ENCODE measurements around the gene TRAPPC5.

The TRAPPC5 gene

GRCh38 chr19:7729211-7729610, 48.6 kb downstream of the TRAPPC5 start:
- in situ Hi-C loops (cut with MboI; ENCODE audit: low sequenced_read_pairs), result no loop called here

- in situ Hi-C loops (cut with MboI; ENCODE audit: low sequenced_read_pairs), result no loop called here
These were observed 49.2 kb downstream of the TRAPPC5 start for GRCh38 chr19:7729831-7730285.

GRCh38 chr19:7730286-7731217, 49.9 kb downstream of the TRAPPC5 start:
- in situ Hi-C loops (cut with MboI; ENCODE audit: low sequenced_read_pairs), result no loop called here

- in situ Hi-C loops (cut with MboI; ENCODE audit: low sequenced_read_pairs), result no loop called here
These were observed 50.6 kb downstream of the TRAPPC5 start for GRCh38 chr19:7731218-7731595.

GRCh38 chr19:7731615-7732014, 51.0 kb downstream of the TRAPPC5 start:
- in situ Hi-C loops (cut with MboI; ENCODE audit: low sequenced_read_pairs), result no loop called here

- in situ Hi-C loops (cut with MboI; ENCODE audit: low sequenced_read_pairs), result no loop called here
These were observed 51.4 kb downstream of the TRAPPC5 start, which contains the start of gene CLEC4G for GRCh38 chr19:7732045-7732444. Gene CLEC4G, minus strand, starts transcription at chr19:7732110. Its CDS starts 8 bp downstream, at chr19:7732102.

- in situ Hi-C loops (cut with MboI; ENCODE audit: low sequenced_read_pairs), result no loop called here
These were observed 52.7 kb downstream of the TRAPPC5 start for GRCh38 chr19:7733376-7733775.

- in situ Hi-C loops (cut with MboI; ENCODE audit: low sequenced_read_pairs), result no loop called here
These were observed 53.9 kb downstream of the TRAPPC5 start for GRCh38 chr19:7734220-7735203.

- in situ Hi-C loops (cut with MboI; ENCODE audit: low sequenced_read_pairs), result no loop called here
These were observed 55.5 kb downstream of the TRAPPC5 start for GRCh38 chr19:7736148-7736547.

- in situ Hi-C loops (cut with MboI; ENCODE audit: low sequenced_read_pairs), result no loop called here
These were observed 56.6 kb downstream of the TRAPPC5 start for GRCh38 chr19:7737215-7737614.

Measured in HL-60/S4 (cell line).